Measurements from ENCODE around the gene FILIP1L. TPM values are rescaled to one million over a fixed set of nuclear protein-coding genes. Genes with fewer than 3 reads are reported as not detected.

FILIP1L gene
- total RNA-seq, 1 donor from 2014 or later, result 0.15 TPM

- Mint-ChIP-seq H3K27ac (no peak overlapping the region), H3K9me3 (no peaks in the 10 kb centered on the region), H3K4me1 (peaks cover 23% of the 10 kb centered on the region), H3K4me3 (no peak overlapping the region), H3K36me3 (no peaks in the 10 kb centered on the region), H3K27me3 (ENCODE audit: insufficient read depth, low read depth) (no peaks in the 10 kb centered on the region)
- DNase-seq (ENCODE audit: low spot score), result no peak
- H3K79me2 ChIP-seq (ENCODE audit: low read depth), result peaks cover 7% of the 10 kb centered on the region
- H3K4me3 ChIP-seq, result no peak overlapping the region
- no peak overlapping the region for H2AFZ ChIP-seq (replicated peaks)
- H3F3A ChIP-seq (ENCODE audit: low read depth), result peaks cover 19% of the 10 kb centered on the region
- H3K4me2 ChIP-seq, result no peak overlapping the region
- H3K27ac ChIP-seq, result no peak overlapping the region
- H3K4me1 ChIP-seq, result peaks cover 16% of the 10 kb centered on the region
- no peak overlapping the region for H3K9ac ChIP-seq
- H3K27me3 ChIP-seq, result peaks cover 53% of the 10 kb centered on the region
- no peaks in the 10 kb centered on the region for H3K9me3 ChIP-seq (ENCODE audit: low read depth)
- H4K20me1 ChIP-seq (ENCODE audit: low read depth), result peaks cover 59% of the 10 kb centered on the region
- H3K36me3 ChIP-seq, result no peaks in the 10 kb centered on the region
- TF ChIP-seq CTCF (IDR thresholded peaks at IDR 0.05) (no peak), EZH2phosphoT487 (IDR thresholded peaks at IDR 0.05) (no peak), EZH2 (IDR thresholded peaks at IDR 0.05) (no peak)
Observed at GRCh38 chr3:99872923-99873254, 241.4 kb downstream of the FILIP1L start.

GRCh38 chr3:99871231-99872045 is 242.9 kb downstream of the FILIP1L start:
- no peak overlapping the region for H3K4me2 ChIP-seq
- Mint-ChIP-seq H3K4me3 (no peak overlapping the region), H3K27me3 (ENCODE audit: insufficient read depth, low read depth) (no peaks in the 10 kb centered on the region), H3K9me3 (no peaks in the 10 kb centered on the region), H3K27ac (no peak overlapping the region), H3K4me1 (peaks cover 31% of the 10 kb centered on the region), H3K36me3 (no peaks in the 10 kb centered on the region)
- no peak overlapping the region for H3K27ac ChIP-seq
- H3K4me3 ChIP-seq, result no peak overlapping the region
- H3K36me3 ChIP-seq, result no peaks in the 10 kb centered on the region
- peaks cover 30% of the 10 kb centered on the region for H3K4me1 ChIP-seq
- H3F3A ChIP-seq (ENCODE audit: low read depth), result peaks cover 21% of the 10 kb centered on the region
- H3K9ac ChIP-seq, result no peak overlapping the region
- no peak overlapping the region for H2AFZ ChIP-seq (replicated peaks)
- H4K20me1 ChIP-seq (ENCODE audit: low read depth), result peaks cover 57% of the 10 kb centered on the region
- DNase-seq (ENCODE audit: low spot score), result no peak
- H3K9me3 ChIP-seq (ENCODE audit: low read depth), result no peaks in the 10 kb centered on the region
- peaks cover 39% of the 10 kb centered on the region for H3K27me3 ChIP-seq
- TF ChIP-seq CTCF (IDR thresholded peaks at IDR 0.05) (no peak), EZH2phosphoT487 (IDR thresholded peaks at IDR 0.05) (no peak), EZH2 (IDR thresholded peaks at IDR 0.05) (no peak)
- no peaks in the 10 kb centered on the region for H3K79me2 ChIP-seq (ENCODE audit: low read depth)

GRCh38 chr3:99870712-99871111 is 243.6 kb downstream of the FILIP1L start:
- Histone ChIP-seq H3K4me2 (no peak overlapping the region), H3K4me3 (no peak overlapping the region), H3K27ac (no peak overlapping the region), H3K9me3 (ENCODE audit: low read depth) (no peaks in the 10 kb centered on the region), H3K36me3 (no peaks in the 10 kb centered on the region), H3K79me2 (ENCODE audit: low read depth) (no peaks in the 10 kb centered on the region), H3F3A (ENCODE audit: low read depth) (peaks cover 20% of the 10 kb centered on the region), H3K4me1 (peaks cover 38% of the 10 kb centered on the region), H4K20me1 (ENCODE audit: low read depth) (peaks cover 56% of the 10 kb centered on the region), H3K27me3 (peaks cover 33% of the 10 kb centered on the region), H3K9ac (no peak overlapping the region), H2AFZ (replicated peaks) (no peak overlapping the region)
- Mint-ChIP-seq H3K36me3 (no peaks in the 10 kb centered on the region), H3K4me1 (peaks cover 32% of the 10 kb centered on the region), H3K9me3 (no peaks in the 10 kb centered on the region), H3K4me3 (no peak overlapping the region), H3K27ac (no peak overlapping the region), H3K27me3 (ENCODE audit: insufficient read depth, low read depth) (no peaks in the 10 kb centered on the region)
- TF ChIP-seq CTCF (IDR thresholded peaks at IDR 0.05) (no peak), EZH2phosphoT487 (IDR thresholded peaks at IDR 0.05) (no peak), EZH2 (IDR thresholded peaks at IDR 0.05) (no peak)
- no peak for DNase-seq (ENCODE audit: low spot score)
